Measurements from ENCODE around the gene GPR143. TPM values are rescaled to one million over a fixed set of nuclear protein-coding genes. Genes with fewer than 3 reads are reported as not detected.

Gene GPR143
- total and polyA plus RNA-seq, 9 donors = 1.4 to 4.7 (median 3.5) TPM

DNA sequence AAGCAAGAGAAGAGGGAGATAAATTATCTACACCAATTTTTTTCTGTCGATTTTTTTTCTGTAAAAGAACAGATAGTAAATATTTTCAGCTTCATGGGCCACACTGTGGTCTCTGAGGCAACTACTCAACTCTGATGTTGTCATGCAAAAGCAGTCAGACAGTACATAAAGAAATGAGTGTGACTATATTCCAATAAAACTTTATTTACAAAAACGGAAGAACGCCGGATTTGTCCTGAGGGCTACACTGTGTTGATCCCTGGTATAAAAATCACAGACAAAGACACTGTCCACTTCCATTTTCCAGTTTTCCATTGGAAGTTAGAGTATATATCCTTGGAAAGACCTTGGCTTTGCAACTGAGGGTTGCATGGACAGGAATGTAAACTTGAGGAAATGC, 18.0 kb downstream of the GPR143 start:
- no peak for DNase-seq
- Histone ChIP-seq H3K4me1 (ENCODE audit: insufficient read depth) (no peaks in the 10 kb centered on the region), H3K27ac (no peak overlapping the region), H3K4me3 (no peak overlapping the region), H3K27me3 (no peaks in the 10 kb centered on the region), H3K9me3 (no peaks in the 10 kb centered on the region), H3K36me3 (no peaks in the 10 kb centered on the region)
- intact Hi-C loops (cut with DNase I) = no loop called here
- 78 to 81% (median 79%) methylated on average over 4 of the region's 4 CpGs for WGBS, 3 donors
- no peak for TF ChIP-seq EP300 (IDR thresholded peaks at IDR 0.05)
- no peak for TF ChIP-seq CTCF (IDR thresholded peaks at IDR 0.05)
- TF ChIP-seq POLR2A (IDR thresholded peaks at IDR 0.05) = no peak

DNA sequence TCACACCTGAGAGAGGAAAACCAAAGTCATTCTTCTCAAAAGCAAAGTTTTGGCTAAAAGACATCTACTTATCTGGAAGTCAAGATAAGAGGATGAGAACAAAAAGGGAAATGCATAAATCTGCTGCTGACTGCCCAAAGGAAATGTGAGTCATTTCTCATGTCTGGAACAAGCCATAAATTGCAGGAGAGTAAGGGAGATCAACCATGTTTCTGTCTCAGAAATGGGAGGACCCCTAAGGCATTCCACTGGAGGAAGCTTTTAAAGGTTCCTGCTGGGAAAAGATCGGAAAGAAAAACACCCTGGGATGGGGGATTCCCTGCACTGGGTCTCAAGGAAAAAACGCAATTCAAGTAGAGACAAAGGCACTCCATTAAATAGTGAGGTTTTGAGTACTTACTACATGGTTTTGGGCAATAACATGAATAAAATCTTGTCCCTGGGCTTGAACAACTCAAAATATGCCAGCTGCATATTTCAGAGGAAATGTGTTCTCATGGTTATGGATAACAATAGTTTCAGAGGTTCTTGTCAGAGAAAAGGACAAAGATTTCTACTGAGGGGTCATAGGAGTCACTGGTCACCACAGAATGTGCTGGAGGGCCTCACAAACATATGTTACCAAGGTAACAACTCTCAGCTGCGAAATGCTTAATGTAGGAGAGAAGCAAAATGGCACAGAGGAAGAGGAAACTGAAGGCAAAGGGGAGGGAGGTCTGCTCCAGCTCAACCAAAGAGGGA, 19.3 kb downstream of the GPR143 start:
- no peak overlapping the region for H3K4me3 ChIP-seq
- WGBS, 3 donors = 32 to 50% (median 39%) methylated on average over 3 of the region's 3 CpGs
- H3K27ac ChIP-seq = no peak overlapping the region
- no peaks in the 10 kb centered on the region for H3K4me1 ChIP-seq (ENCODE audit: insufficient read depth)
- DNase-seq = no peak
- TF ChIP-seq EP300 (IDR thresholded peaks at IDR 0.05) (no peak), POLR2A (IDR thresholded peaks at IDR 0.05) (no peak), CTCF (IDR thresholded peaks at IDR 0.05) (no peak)
- no peaks in the 10 kb centered on the region for H3K9me3 ChIP-seq
- H3K27me3 ChIP-seq = no peaks in the 10 kb centered on the region
- intact Hi-C loops (cut with DNase I) = no loop called here
- H3K36me3 ChIP-seq = no peaks in the 10 kb centered on the region

- Histone ChIP-seq H3K9me3 (no peaks in the 10 kb centered on the region), H3K4me1 (ENCODE audit: insufficient read depth) (no peaks in the 10 kb centered on the region), H3K36me3 (no peaks in the 10 kb centered on the region), H3K27ac (no peak overlapping the region), H3K27me3 (no peaks in the 10 kb centered on the region), H3K4me3 (no peak overlapping the region)
- DNase-seq = no peak
- 64 to 68% (median 67%) methylated on average over 11 of the region's 11 CpGs for WGBS, 3 donors
- intact Hi-C loops (cut with DNase I) = no loop called here
- TF ChIP-seq POLR2A (IDR thresholded peaks at IDR 0.05) = no peak
- no peak for TF ChIP-seq EP300 (IDR thresholded peaks at IDR 0.05)
- TF ChIP-seq CTCF (IDR thresholded peaks at IDR 0.05) = no peak
Observed at GRCh38 chrX:9745417-9746115, 20.1 kb downstream of the GPR143 start.

DNA sequence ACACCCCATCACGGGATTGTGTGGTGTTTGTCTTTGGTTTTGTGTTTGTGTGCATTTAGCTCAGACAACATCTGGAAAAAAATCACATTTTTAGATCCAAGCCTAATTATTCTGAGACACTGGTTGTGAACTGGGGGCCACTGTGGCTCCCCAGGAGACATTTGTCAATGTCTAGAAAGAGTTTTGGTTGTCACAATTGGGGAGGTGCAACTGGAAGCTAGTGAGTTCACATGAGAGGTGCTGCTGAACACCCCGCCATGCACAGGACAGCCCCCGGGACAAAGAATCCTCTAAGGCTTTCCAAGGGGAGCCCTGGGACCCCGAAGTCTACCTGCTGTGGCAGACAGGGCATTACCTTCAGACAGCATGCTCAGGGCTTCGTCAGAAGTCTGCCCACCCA, 26.5 kb downstream of the GPR143 start:
- WGBS, 3 donors = 73 to 78% (median 77%) methylated on average over 5 of the region's 5 CpGs
- Histone ChIP-seq H3K9me3 (no peaks in the 10 kb centered on the region), H3K27ac (no peak overlapping the region), H3K36me3 (no peaks in the 10 kb centered on the region), H3K27me3 (no peaks in the 10 kb centered on the region), H3K4me1 (ENCODE audit: insufficient read depth) (no peaks in the 10 kb centered on the region), H3K4me3 (no peak overlapping the region)
- no peak for DNase-seq
- no peak for TF ChIP-seq POLR2A (IDR thresholded peaks at IDR 0.05)
- TF ChIP-seq EP300 (IDR thresholded peaks at IDR 0.05) = no peak
- no peak for TF ChIP-seq CTCF (IDR thresholded peaks at IDR 0.05)
- intact Hi-C loops (cut with DNase I) = no loop called here

All from ovary (tissue), 9 donors.